IMR-90 (cell line): ENCODE data around the gene MMP23B.

Experiments
- CEBPB ChIP-seq: IDR thresholded peaks from 2 replicates; pipeline ENCODE4 v1.6.1; 2012; ENCODE audit warnings: low read depth, low read length, improper control_type of control experiment
- CTCF ChIP-seq: conservative IDR thresholded peaks from 2 replicates; pipeline ENCODE4 v1.5.1; 2012; ENCODE audit warnings: mild to moderate bottlenecking, low read depth, low read length, improper control_type of control experiment
- FOS ChIP-seq: fragments of 150-350 bp; IDR thresholded peaks from 2 replicates; pipeline ENCODE4 v1.6.1; 2016; ENCODE audit warnings: low read depth, low read length
- MAFK ChIP-seq: IDR thresholded peaks from 2 replicates; pipeline ENCODE4 v1.6.1; 2012; ENCODE audit warnings: low read depth, low read length, improper control_type of control experiment
- MAZ ChIP-seq: IDR thresholded peaks from 2 replicates; pipeline ENCODE4 v1.6.1; 2012; ENCODE audit warnings: low read depth, mild to moderate bottlenecking, low read length, improper control_type of control experiment, moderate library complexity, borderline replicate concordance
- MXI1 ChIP-seq: IDR thresholded peaks from 2 replicates; pipeline ENCODE4 v1.6.1; 2012; ENCODE audit warnings: low read depth, mild to moderate bottlenecking, low read length, moderate library complexity, borderline replicate concordance
- NFE2L2 ChIP-seq: fragments of 150-350 bp; IDR thresholded peaks from 2 replicates; pipeline ENCODE4 v1.6.1; 2016; ENCODE audit warnings: low read depth, mild to moderate bottlenecking, low read length
- POLR2A ChIP-seq: IDR thresholded peaks from 2 replicates; pipeline ENCODE4 v1.6.1; 2012; ENCODE audit warnings: mild to moderate bottlenecking, low read depth, low read length
- RAD21 ChIP-seq: IDR thresholded peaks from 2 replicates; pipeline ENCODE4 v1.6.1; 2012; ENCODE audit warnings: low read length, improper control_type of control experiment
- RCOR1 ChIP-seq: IDR thresholded peaks from 2 replicates; pipeline ENCODE4 v1.6.1; 2012; ENCODE audit warnings: mild to moderate bottlenecking, low read length, improper control_type of control experiment; ENCODE audit not compliant: insufficient replicate concordance
- RFX5 ChIP-seq: IDR thresholded peaks from 2 replicates; pipeline ENCODE4 v1.8.0; 2012; ENCODE audit warnings: low read depth, mild to moderate bottlenecking, low read length, moderate library complexity

DNA sequence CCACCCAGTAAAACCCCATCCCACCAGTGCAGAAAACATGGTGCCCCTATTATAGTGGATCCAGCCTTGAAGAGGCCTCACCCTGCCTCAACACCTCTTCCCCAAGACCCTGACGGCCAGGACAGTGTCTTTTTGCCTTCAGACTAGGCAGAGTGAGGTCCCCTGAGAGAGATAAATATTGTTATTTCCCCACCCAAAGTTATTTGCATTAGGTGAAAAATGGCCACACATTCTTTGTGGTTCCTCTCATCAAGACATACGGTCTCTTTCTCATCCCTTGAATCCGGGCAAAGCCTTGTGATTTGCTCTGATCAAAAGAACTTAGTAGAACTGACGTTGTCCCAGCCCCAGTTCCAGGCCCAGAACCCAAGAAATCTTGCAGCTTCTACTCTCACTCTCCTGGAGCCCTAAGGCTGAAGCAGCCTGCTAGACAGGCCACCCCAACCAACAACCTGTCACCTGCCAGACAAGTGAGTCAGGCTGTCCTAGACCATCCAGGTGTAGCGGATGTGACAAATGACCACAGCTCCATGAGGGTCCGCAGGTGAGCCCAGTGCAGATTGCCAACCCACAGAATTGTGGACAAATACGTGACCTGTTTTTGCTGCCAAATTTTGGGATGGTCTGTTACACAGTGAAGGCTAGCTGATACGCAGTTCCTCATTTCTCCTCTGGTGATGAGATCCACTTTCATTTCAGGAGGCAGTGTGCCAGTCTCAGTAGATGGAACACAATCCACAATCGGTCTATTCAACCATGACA, 49.2 kb upstream of the MMP23B start:
- no peak for TF ChIP-seq POLR2A
- TF ChIP-seq CTCF, result no peak
- no peak for TF ChIP-seq NFE2L2
- no peak for TF ChIP-seq RCOR1
- no peak for TF ChIP-seq RFX5
- no peak for TF ChIP-seq RAD21
- TF ChIP-seq MAZ, result no peak
- no peak for TF ChIP-seq FOS
- no peak for TF ChIP-seq MXI1
- TF ChIP-seq CEBPB, result no peak
- no peak for TF ChIP-seq MAFK
